GM10248 (cell line): ENCODE measurements around the gene BUD13.

ENCODE experiments used
- CTCF ChIA-PET: fragments of 300-600 bp; sonication (Branson Sonifier 250); formaldehyde crosslinking; extraction: SDS; loops from one replicate; lab custom pipeline; 2021; ENCODE audit warnings: antibody characterized with exemption; lab: Yijun Ruan, JAX
- POLR2A ChIA-PET: fragments of 350-650 bp; sonication (Branson Sonifier 250); formaldehyde crosslinking; extraction: SDS; loops from one replicate; lab custom pipeline; 2020; ENCODE audit warnings: antibody characterized with exemption; lab: Yijun Ruan, JAX
- DNase-seq: peaks from one replicate; pipeline ENCODE4 v3.0.0; 2012; ENCODE audit errors: extremely low spot score
- CTCF ChIP-seq: IDR thresholded peaks from 2 replicates; pipeline ENCODE4 v1.5.1; 2012; ENCODE audit warnings: mild to moderate bottlenecking, low read depth; ENCODE audit errors: extremely low read depth, missing control alignments, control extremely low read depth

BUD13 gene

GRCh38 chr11:116813781-116814471 lies 41.1 kb upstream of the BUD13 start:
- TF ChIP-seq CTCF = no peak
- CTCF ChIA-PET = interaction anchor here (0.6 to 2.6 kb wide), 4 partner anchors 9 to 29 kb away, joined by 3 to 14 read pairs (median 4); partner anchors contain the start of genes APOA4 and APOA5
- DNase-seq = no peak
- POLR2A ChIA-PET = no interaction called here

GRCh38 chr11:116813170-116813569 lies 40.4 kb upstream of the BUD13 start:
- no peak for TF ChIP-seq CTCF
- ChIA-PET CTCF (interaction anchor here (0.6 to 2.6 kb wide), 8 partner anchors 10 to 67 kb away, joined by 3 to 14 read pairs (median 4); partner anchors contain the start of genes APOA4 and APOA5), POLR2A (no interaction called here)
- DNase-seq = no peak

- DNase-seq = no peak
- TF ChIP-seq CTCF = no peak
- ChIA-PET POLR2A (no interaction called here), CTCF (interaction anchor here (0.9 to 2.0 kb wide), 6 partner anchors 11 to 68 kb away, joined by 3 to 5 read pairs (median 4); partner anchors contain the start of gene APOA4)
Measured at GRCh38 chr11:116812109-116812508, 39.3 kb upstream of the BUD13 start.

GRCh38 chr11:116811194-116811593 lies 38.4 kb upstream of the BUD13 start:
- no peak for TF ChIP-seq CTCF
- DNase-seq = no peak
- POLR2A ChIA-PET = no interaction called here
- CTCF ChIA-PET = interaction anchor here (1.3 to 2.2 kb wide), 4 partner anchors 15 to 294 kb away, joined by 5 to 8 read pairs (median 6); partner anchors contain the start of gene APOA5

- DNase-seq = no peak
- POLR2A ChIA-PET = no interaction called here
- CTCF ChIA-PET = no interaction called here
- no peak for TF ChIP-seq CTCF
Measured at GRCh38 chr11:116808262-116809175, 35.7 kb upstream of the BUD13 start.

GRCh38 chr11:116807601-116808261 lies 34.9 kb upstream of the BUD13 start:
- POLR2A ChIA-PET = no interaction called here
- CTCF ChIA-PET = no interaction called here
- no peak for DNase-seq
- no peak for TF ChIP-seq CTCF
